Measurements from ENCODE around the gene GABRA5. TPM values are rescaled to one million over a fixed set of nuclear protein-coding genes. Genes with fewer than 3 reads are reported as not detected.
A peak's percentile ranks its signal among the peaks of the same experiment; 100 is the strongest.

GABRA5 gene
- total RNA-seq, 2 donors from 2014 or later: not detected

DNA sequence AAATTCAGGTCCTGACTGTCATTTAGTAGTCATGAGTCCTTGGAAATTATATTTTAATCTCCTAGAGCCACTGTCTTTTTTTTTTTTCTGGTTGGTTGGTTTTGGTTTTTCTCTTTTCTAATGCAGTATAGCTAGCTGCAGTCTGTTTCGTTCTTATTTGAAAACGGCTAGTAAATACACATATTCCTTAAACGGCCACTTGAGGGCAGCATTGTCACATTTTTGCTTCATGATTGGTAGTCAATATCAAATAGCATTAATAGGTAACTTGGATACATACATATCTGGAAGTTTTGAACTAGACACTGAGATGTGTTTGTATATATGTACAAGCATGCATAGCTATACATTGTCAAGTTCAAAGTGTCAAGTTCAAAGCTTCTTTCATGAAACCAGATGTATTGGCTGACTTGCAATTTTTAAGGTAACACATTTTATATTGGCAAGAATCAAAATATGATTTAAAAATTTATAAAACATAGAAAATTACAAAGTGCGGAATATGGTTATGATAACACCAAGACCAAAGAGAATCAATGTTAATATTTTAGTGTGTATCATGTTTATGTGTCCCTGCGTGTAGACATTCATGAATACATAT is 22.5 kb downstream of the GABRA5 start:
- DNase-seq (ENCODE audit: low spot score) (no peak), ATAC-seq (ENCODE audit: insufficient number of reproducible peaks, low FRiP score, low read depth) (no peak)
- Histone ChIP-seq H3K4me3 (no peak overlapping the region), H3K9me3 (no peaks in the 10 kb centered on the region), H3K27me3 (replicated peaks; ENCODE audit: insufficient read depth) (no peaks in the 10 kb centered on the region), H3K36me3 (no peaks in the 10 kb centered on the region), H3K27ac (no peak overlapping the region), H3K4me1 (ENCODE audit: control insufficient read depth in 1 of 2, low read depth in 2 of 2) (peaks cover 4 to 10% of the 10 kb centered on the region in 2 donors)
- TF ChIP-seq, protein P1, sequence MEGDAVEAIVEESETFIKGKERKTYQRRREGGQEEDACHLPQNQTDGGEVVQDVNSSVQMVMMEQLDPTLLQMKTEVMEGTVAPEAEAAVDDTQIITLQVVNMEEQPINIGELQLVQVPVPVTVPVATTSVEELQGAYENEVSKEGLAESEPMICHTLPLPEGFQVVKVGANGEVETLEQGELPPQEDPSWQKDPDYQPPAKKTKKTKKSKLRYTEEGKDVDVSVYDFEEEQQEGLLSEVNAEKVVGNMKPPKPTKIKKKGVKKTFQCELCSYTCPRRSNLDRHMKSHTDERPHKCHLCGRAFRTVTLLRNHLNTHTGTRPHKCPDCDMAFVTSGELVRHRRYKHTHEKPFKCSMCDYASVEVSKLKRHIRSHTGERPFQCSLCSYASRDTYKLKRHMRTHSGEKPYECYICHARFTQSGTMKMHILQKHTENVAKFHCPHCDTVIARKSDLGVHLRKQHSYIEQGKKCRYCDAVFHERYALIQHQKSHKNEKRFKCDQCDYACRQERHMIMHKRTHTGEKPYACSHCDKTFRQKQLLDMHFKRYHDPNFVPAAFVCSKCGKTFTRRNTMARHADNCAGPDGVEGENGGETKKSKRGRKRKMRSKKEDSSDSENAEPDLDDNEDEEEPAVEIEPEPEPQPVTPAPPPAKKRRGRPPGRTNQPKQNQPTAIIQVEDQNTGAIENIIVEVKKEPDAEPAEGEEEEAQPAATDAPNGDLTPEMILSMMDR (IDR thresholded peaks at IDR 0.05): peak; percentile 62

DNA sequence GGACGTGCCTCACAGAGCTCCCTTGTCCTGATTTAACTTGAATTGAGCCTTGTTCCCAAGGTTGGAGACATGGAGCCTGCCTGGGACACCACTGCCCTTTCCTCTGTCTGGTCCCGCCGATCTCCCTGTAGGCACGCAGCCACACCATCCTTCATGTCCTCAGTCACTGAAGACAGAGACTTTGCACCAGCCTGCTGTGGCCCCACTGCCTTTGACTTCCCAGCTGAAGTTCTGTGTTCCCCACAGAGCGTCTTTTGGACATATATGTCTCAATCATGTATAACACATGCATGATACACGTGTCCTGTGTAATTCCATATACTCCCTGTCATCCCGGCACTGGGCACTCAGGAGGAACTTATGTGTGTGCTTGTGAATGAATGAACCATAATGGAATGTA is 23.6 kb downstream of the GABRA5 start:
- peaks cover 4 to 10% of the 10 kb centered on the region in 2 donors for H3K4me1 ChIP-seq (ENCODE audit: control insufficient read depth in 1 of 2, low read depth in 2 of 2)
- H3K9me3 ChIP-seq: no peaks in the 10 kb centered on the region
- no peaks in the 10 kb centered on the region for H3K27me3 ChIP-seq (replicated peaks; ENCODE audit: insufficient read depth)
- no peak overlapping the region for H3K4me3 ChIP-seq
- H3K27ac ChIP-seq: no peak overlapping the region
- no peak for ATAC-seq (ENCODE audit: insufficient number of reproducible peaks, low FRiP score, low read depth)
- no peak for DNase-seq (ENCODE audit: low spot score)
- H3K36me3 ChIP-seq: no peaks in the 10 kb centered on the region
- TF ChIP-seq, protein P1 (IDR thresholded peaks at IDR 0.05): no peak

DNA sequence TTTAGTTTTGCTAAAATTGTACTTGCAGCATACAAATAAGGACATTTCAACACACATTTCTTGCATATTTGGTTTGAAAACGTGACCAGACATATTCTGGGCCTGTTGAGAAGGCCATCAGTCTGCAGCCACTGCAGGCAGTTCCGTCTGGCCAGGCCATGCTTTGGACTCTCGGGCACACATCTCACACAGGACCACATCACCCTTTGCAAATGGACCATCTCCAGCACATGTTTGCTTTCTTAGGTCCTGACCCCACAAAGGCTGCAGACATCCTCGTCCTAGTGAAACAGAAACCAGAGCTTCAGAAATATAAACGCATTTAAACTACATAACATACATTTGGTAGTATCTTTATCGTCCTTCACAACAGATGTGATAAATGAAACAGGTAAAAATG is 24.1 kb downstream of the GABRA5 start:
- no peaks in the 10 kb centered on the region for H3K9me3 ChIP-seq
- peaks cover 4 to 10% of the 10 kb centered on the region in 2 donors for H3K4me1 ChIP-seq (ENCODE audit: control insufficient read depth in 1 of 2, low read depth in 2 of 2)
- DNase-seq (ENCODE audit: low spot score) (no peak), ATAC-seq (ENCODE audit: insufficient number of reproducible peaks, low FRiP score, low read depth) (no peak)
- no peaks in the 10 kb centered on the region for H3K36me3 ChIP-seq
- no peaks in the 10 kb centered on the region for H3K27me3 ChIP-seq (replicated peaks; ENCODE audit: insufficient read depth)
- H3K27ac ChIP-seq: no peak overlapping the region
- TF ChIP-seq, protein P1 (IDR thresholded peaks at IDR 0.05): no peak
- peak overlapping the region; percentile 66 for H3K4me3 ChIP-seq

DNA sequence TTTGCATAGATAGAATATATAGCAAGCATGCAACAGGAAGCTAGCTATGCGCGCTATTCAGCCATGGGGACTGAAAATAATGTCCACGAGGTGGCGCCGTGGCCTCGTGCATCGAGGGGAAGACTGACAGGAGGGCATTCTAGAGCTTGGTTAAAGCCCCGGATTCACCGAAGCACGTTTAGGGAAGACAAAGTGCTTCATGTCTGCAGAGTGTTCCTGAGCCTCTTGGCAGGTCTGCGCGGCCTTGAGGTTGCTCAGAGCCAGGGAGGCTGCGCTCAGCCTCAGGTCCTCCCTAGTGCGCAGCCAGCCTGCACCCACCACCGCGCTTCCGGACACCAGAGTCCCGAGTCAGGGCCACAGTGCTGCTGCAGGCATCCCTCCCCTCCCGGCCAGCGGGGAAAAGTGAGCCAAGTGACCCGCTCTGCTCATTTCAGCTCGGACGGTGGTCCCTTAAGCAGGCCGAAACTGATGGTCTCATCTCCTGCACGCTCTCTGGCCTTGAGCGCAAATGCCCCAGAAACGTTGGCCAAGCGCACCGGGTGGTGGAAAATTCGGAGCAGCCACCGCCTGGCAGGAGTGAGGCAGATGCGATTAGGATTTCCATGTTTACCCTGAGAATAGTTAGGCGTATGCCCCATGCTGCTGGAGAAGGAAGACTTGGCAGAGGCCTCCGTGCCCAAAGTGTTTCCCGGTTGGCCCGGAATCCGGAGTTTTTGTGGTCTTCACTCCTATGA is 24.8 kb downstream of the GABRA5 start:
- Histone ChIP-seq H3K4me3 (peak overlapping the region; percentile 66), H3K27me3 (replicated peaks; ENCODE audit: insufficient read depth) (no peaks in the 10 kb centered on the region), H3K27ac (no peak overlapping the region), H3K4me1 (ENCODE audit: control insufficient read depth in 1 of 2, low read depth in 2 of 2) (peaks cover 4 to 10% of the 10 kb centered on the region in 2 donors), H3K36me3 (no peaks in the 10 kb centered on the region), H3K9me3 (no peaks in the 10 kb centered on the region)
- no peak for DNase-seq (ENCODE audit: low spot score)
- TF ChIP-seq, protein P1 (IDR thresholded peaks at IDR 0.05): peak; percentile 42
- ATAC-seq (ENCODE audit: insufficient number of reproducible peaks, low FRiP score, low read depth): no peak

DNA sequence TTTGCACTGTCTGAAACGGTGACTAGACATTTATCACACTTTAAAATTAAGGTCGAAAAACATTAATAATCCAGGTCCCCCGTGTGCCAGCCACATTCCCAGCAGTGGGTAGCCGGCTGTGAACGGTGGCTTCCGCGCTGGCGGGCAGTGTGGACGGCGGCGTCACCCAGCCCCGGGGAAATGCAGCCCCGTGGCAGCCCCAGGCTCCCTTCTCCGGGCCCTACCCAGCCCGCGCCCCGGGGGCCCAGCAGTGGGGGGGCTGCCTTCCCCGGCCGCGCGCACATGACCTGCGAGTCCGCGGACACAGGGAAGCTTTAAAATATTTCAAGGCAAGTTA is 25.3 kb downstream of the GABRA5 start:
- Histone ChIP-seq H3K27ac (no peak overlapping the region), H3K27me3 (replicated peaks; ENCODE audit: insufficient read depth) (no peaks in the 10 kb centered on the region), H3K4me3 (peak overlapping the region; percentile 66), H3K9me3 (no peaks in the 10 kb centered on the region), H3K4me1 (ENCODE audit: control insufficient read depth in 1 of 2, low read depth in 2 of 2) (peaks cover 4 to 10% of the 10 kb centered on the region in 2 donors), H3K36me3 (no peaks in the 10 kb centered on the region)
- TF ChIP-seq, protein P1 (IDR thresholded peaks at IDR 0.05): no peak
- ATAC-seq (ENCODE audit: insufficient number of reproducible peaks, low FRiP score, low read depth) (no peak), DNase-seq (ENCODE audit: low spot score) (no peak)
